OCI-LY3 (cell line): ENCODE data around the gene SH3YL1.

ENCODE experiments used
- H2AFZ ChIP-seq: fragments of 200-600, 300-600 bp; shearing (Covaris generic); 2 replicates; pipeline ENCODE4 v1.6.0; 2014; ENCODE audit warnings: antibody characterized with exemption, low read depth, low read length
- H3K27ac ChIP-seq: fragments of 200-600, 300-600 bp; sonication (generic); 2 replicates; pipeline ENCODE4 v1.5.1; 2014; ENCODE audit warnings: mild to moderate bottlenecking, low read length, moderate library complexity, mixed read lengths
- H3K27me3 ChIP-seq: fragments of 200-600, 300-600 bp; sonication (generic); 2 replicates; pipeline ENCODE4 v1.6.1; 2014; ENCODE audit warnings: low read depth, low read length, mixed read lengths
- H3K36me3 ChIP-seq: fragments of 200-600, 300-600 bp; sonication (generic); replicated peaks from 2 replicates; pipeline ENCODE3; 2014; ENCODE audit warnings: low read depth, low read length, mixed read lengths
- H3K4me1 ChIP-seq: fragments of 300-600, 200-600 bp; sonication (generic); 2 replicates; pipeline ENCODE4 v1.6.1; 2014; ENCODE audit warnings: low read length, mixed read lengths
- H3K4me2 ChIP-seq: fragments of 200-600, 300-600 bp; sonication (generic); 2 replicates; pipeline ENCODE4 v1.6.1; 2014; ENCODE audit warnings: low read length, mixed read lengths
- H3K4me3 ChIP-seq: fragments of 300-600, 200-600 bp; sonication (generic); 2 replicates; pipeline ENCODE4 v1.5.1; 2014; ENCODE audit warnings: antibody characterized with exemption, mild to moderate bottlenecking, low read length, moderate library complexity
- H3K79me2 ChIP-seq: fragments of 300-600, 200-600 bp; shearing (Covaris generic); 2 replicates; pipeline ENCODE4 v1.6.1; 2014; ENCODE audit warnings: mild to moderate bottlenecking, low read length, mixed read lengths
- H3K9ac ChIP-seq: fragments of 300-600, 200-600 bp; shearing (Covaris generic); 2 replicates; pipeline ENCODE4 v1.6.0; 2014; ENCODE audit warnings: mild to moderate bottlenecking, low read length, moderate library complexity
- H3K9me3 ChIP-seq: fragments of 200-600, 300-600 bp; shearing (Covaris generic); 2 replicates; pipeline ENCODE4 v1.6.1; 2014; ENCODE audit warnings: low read length, mixed read lengths; ENCODE audit not compliant: insufficient read depth
- H4K20me1 ChIP-seq: fragments of 200-600, 300-600 bp; sonication (generic); 2 replicates; pipeline ENCODE4 v1.6.1; 2016; ENCODE audit warnings: low read length, mixed read lengths; ENCODE audit not compliant: insufficient read depth
- EZH2phosphoT487 ChIP-seq: fragments of 200-600 bp; shearing (Covaris generic); IDR thresholded peaks from 2 replicates; pipeline ENCODE4 v1.6.1; 2018; ENCODE audit warnings: antibody characterized with exemption, mixed run types, low read depth
- TF ChIP-seq, protein P1 (sequence below): fragments of 200-600, 300-600 bp; sonication (generic); IDR thresholded peaks from 2 replicates; pipeline ENCODE4 v1.5.1; 2014; ENCODE audit warnings: antibody characterized with exemption, low read length, low read depth

SH3YL1 gene

DNA sequence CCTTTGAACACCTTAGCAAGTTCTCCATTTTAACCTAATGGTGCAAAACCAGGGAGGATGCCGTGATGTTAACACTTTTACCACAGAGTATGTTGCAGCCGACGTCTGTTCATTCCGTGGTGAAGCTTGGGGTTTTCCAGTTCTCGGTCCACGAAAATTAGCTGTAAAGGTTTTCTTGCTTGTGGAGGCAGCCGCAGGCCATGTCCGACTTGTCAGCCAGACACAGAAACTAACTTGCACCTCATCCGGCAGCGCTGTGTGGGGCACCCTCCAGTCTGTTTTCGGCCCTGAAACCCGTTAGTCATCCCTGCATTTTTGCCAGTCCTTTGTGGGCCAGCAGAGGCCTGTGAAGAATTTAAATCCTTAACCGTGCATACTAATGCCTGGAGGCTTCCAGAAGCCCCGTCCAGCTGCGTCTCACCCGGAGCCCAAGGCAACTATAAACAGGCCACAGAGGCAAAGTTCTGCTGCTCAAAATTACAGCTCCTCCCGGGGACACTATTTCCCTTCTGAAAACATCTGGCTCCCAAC lies 70.6 kb downstream of the SH3YL1 start:
- Histone ChIP-seq H4K20me1 (no peaks in the 10 kb centered on the region), H3K4me3 (no peak overlapping the region), H2AFZ (no peak overlapping the region), H3K4me2 (no peak overlapping the region), H3K79me2 (no peaks in the 10 kb centered on the region), H3K4me1 (no peaks in the 10 kb centered on the region), H3K27ac (no peak overlapping the region), H3K36me3 (no peaks in the 10 kb centered on the region), H3K27me3 (no peaks in the 10 kb centered on the region), H3K9me3 (no peaks in the 10 kb centered on the region), H3K9ac (no peak overlapping the region)
- TF ChIP-seq EZH2phosphoT487: no peak
- TF ChIP-seq, protein P1, sequence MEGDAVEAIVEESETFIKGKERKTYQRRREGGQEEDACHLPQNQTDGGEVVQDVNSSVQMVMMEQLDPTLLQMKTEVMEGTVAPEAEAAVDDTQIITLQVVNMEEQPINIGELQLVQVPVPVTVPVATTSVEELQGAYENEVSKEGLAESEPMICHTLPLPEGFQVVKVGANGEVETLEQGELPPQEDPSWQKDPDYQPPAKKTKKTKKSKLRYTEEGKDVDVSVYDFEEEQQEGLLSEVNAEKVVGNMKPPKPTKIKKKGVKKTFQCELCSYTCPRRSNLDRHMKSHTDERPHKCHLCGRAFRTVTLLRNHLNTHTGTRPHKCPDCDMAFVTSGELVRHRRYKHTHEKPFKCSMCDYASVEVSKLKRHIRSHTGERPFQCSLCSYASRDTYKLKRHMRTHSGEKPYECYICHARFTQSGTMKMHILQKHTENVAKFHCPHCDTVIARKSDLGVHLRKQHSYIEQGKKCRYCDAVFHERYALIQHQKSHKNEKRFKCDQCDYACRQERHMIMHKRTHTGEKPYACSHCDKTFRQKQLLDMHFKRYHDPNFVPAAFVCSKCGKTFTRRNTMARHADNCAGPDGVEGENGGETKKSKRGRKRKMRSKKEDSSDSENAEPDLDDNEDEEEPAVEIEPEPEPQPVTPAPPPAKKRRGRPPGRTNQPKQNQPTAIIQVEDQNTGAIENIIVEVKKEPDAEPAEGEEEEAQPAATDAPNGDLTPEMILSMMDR: no peak

DNA sequence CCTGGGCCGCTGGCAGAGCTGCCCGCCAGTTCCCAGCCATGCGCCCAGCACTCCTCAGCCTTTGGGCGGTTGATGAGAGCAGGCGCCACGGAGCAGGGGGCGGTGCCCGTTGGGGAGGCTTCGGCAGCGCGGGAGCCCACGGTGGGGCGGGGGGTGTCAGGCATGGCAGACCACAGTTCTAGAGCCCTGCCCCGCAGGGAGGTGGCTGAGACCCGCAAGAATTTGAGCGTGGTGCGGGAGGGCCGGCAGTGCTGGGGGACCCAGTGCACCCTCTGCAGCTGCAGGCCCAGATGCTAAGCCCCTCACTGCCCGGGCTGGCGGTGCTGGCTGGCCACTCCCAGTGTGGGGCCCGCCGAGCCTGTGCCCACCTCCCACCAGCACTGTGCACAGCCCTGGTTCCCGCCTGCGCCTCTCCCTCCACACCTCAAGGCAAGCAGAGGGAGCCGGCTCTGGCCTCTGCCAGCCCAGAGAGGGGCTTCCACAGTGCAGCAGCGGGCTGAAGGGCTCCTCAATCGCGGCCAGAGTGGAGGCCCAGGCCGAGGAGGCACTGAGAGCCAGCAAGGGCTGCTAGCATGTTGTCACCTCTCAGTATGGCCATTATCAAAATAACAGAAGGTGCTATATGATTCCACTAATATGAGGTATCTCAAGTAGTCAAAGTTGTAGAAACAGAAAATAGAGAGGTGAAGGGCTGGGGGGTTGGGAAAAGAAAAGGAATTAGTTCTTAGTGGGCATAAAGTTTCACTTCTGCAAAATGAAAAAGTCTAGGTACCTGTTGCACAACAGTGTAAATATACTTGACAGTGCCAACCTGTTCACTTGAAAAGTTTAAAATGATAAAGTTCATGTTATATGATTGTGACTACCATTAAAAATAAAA lies 72.3 kb downstream of the SH3YL1 start:
- H3K27ac ChIP-seq: no peak overlapping the region
- H3K27me3 ChIP-seq: no peaks in the 10 kb centered on the region
- H3K4me3 ChIP-seq: no peak overlapping the region
- H3K36me3 ChIP-seq: no peaks in the 10 kb centered on the region
- H4K20me1 ChIP-seq: no peaks in the 10 kb centered on the region
- H3K4me1 ChIP-seq: no peaks in the 10 kb centered on the region
- H3K4me2 ChIP-seq: no peak overlapping the region
- no peak for TF ChIP-seq EZH2phosphoT487
- TF ChIP-seq, protein P1: no peak
- 0 out of 2 replicates have a peak, but pooled peaks cover 6% of the 10 kb centered on the region for H3K9me3 ChIP-seq
- H3K9ac ChIP-seq: no peak overlapping the region
- H2AFZ ChIP-seq: no peak overlapping the region
- no peaks in the 10 kb centered on the region for H3K79me2 ChIP-seq

DNA sequence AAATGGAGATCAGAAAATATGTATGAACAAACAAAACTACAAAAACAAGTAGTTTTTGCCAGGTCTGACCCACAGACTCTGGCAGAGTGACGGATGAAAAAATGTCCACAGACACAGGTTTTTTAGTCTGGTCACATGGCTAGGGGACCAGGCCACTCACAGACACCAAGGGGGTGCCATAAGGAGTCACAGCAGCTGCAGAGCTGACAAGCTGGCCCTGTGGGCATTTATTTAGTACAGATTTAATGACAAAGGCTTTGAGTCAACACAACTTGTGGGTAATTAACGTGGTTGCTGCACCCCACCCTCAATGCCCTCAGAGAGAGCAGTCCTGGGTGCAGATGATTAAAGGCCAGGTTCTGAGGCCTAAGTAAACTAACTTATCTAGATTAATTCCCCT lies 76.0 kb downstream of the SH3YL1 start:
- peaks cover 16% of the 10 kb centered on the region for H3K9me3 ChIP-seq
- no peak overlapping the region for H3K4me3 ChIP-seq
- H3K36me3 ChIP-seq: no peaks in the 10 kb centered on the region
- no peak overlapping the region for H3K9ac ChIP-seq
- no peak overlapping the region for H2AFZ ChIP-seq
- no peak overlapping the region for H3K4me2 ChIP-seq
- no peak for TF ChIP-seq EZH2phosphoT487
- TF ChIP-seq, protein P1: no peak
- H3K4me1 ChIP-seq: no peaks in the 10 kb centered on the region
- no peaks in the 10 kb centered on the region for H3K27me3 ChIP-seq
- H3K79me2 ChIP-seq: no peaks in the 10 kb centered on the region
- H4K20me1 ChIP-seq: no peaks in the 10 kb centered on the region
- H3K27ac ChIP-seq: no peak overlapping the region

DNA sequence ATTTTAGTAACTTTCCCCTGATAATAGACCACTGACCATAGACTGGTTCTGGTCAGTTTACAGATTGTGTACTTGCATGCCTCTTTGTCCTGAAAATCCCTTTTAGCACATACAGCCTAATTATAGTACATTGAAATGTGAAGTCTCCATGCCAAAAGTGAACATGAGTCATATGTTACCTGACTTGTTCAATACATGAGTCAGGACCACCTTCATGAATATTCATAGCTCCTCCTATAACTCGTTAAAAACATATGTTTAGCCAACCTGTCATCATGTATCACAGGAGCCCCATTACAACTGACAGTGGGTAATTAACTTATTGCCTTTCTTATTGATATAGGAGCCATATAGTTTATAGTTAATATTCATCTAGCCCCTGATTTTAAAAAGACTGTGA lies 78.6 kb downstream of the SH3YL1 start:
- Histone ChIP-seq H4K20me1 (no peaks in the 10 kb centered on the region), H2AFZ (no peak overlapping the region), H3K9ac (no peak overlapping the region), H3K27me3 (no peaks in the 10 kb centered on the region), H3K4me2 (no peak overlapping the region), H3K36me3 (no peaks in the 10 kb centered on the region), H3K4me1 (no peaks in the 10 kb centered on the region), H3K79me2 (no peaks in the 10 kb centered on the region), H3K4me3 (no peak overlapping the region), H3K9me3 (peaks cover 17% of the 10 kb centered on the region), H3K27ac (no peak overlapping the region)
- TF ChIP-seq, protein P1: no peak
- TF ChIP-seq EZH2phosphoT487: no peak
